Measurements from ENCODE around the gene DDX24.

DNA sequence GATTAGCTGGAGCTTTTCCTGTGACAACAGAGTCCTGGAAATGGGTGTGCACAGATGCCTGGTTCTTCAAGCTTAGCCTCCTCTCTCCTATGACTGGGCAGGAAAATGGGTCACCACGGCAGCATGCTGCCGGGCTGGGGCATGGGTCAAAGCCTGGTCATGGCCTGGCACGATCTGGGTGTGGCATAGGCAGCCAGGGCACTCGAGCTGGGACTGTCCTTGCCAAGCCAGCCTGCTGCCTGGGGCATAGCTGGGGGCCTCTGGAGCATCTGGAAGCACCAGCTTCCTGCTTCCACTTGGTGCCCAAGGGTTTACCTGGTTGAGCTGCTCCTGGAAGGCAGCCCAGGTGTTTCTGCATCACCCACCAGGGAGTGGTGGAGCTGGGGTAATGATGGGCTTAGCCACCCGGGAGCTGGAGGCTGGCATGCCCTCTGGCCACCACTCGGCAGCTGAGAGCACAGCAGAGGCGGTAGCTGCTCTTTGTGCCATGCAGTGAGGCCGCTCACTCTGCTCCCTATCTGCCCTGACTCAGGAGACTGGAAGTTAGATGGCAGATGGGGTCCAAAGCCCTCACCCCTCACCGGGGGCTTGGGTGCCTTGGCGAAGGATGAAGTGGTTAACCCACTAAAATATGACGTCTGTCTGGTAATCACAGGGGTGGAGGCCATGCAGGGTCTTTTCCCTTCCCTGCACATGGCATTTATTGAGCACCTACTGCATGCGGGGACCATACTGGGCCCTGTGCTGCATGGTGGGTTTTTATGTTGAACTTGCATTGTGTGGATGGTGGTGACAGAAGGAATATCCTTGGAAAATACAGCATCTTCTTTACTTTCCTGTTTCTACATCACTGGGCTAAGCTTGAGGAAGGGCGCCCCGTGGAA, 53.2 kb downstream of the DDX24 start:
- TF ChIP-seq, protein P1, sequence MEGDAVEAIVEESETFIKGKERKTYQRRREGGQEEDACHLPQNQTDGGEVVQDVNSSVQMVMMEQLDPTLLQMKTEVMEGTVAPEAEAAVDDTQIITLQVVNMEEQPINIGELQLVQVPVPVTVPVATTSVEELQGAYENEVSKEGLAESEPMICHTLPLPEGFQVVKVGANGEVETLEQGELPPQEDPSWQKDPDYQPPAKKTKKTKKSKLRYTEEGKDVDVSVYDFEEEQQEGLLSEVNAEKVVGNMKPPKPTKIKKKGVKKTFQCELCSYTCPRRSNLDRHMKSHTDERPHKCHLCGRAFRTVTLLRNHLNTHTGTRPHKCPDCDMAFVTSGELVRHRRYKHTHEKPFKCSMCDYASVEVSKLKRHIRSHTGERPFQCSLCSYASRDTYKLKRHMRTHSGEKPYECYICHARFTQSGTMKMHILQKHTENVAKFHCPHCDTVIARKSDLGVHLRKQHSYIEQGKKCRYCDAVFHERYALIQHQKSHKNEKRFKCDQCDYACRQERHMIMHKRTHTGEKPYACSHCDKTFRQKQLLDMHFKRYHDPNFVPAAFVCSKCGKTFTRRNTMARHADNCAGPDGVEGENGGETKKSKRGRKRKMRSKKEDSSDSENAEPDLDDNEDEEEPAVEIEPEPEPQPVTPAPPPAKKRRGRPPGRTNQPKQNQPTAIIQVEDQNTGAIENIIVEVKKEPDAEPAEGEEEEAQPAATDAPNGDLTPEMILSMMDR (conservative IDR thresholded peaks at IDR 0.05; ENCODE audit: low read length) = no peak
- no peak for TF ChIP-seq EZH2phosphoT487 (IDR thresholded peaks at IDR 0.05; ENCODE audit: borderline replicate concordance, low read depth, low read length)

All from OCI-LY7 (cell line).